ENCODE data around the gene SYNGR1. TPM values are rescaled to one million over a fixed set of nuclear protein-coding genes. Genes with fewer than 3 reads are reported as not detected.

SYNGR1 gene
- total and polyA plus RNA-seq, 2 donors (not counting 1 experiment from before 2014, with no cell fraction given): 13.0 to 13.5 TPM

DNA sequence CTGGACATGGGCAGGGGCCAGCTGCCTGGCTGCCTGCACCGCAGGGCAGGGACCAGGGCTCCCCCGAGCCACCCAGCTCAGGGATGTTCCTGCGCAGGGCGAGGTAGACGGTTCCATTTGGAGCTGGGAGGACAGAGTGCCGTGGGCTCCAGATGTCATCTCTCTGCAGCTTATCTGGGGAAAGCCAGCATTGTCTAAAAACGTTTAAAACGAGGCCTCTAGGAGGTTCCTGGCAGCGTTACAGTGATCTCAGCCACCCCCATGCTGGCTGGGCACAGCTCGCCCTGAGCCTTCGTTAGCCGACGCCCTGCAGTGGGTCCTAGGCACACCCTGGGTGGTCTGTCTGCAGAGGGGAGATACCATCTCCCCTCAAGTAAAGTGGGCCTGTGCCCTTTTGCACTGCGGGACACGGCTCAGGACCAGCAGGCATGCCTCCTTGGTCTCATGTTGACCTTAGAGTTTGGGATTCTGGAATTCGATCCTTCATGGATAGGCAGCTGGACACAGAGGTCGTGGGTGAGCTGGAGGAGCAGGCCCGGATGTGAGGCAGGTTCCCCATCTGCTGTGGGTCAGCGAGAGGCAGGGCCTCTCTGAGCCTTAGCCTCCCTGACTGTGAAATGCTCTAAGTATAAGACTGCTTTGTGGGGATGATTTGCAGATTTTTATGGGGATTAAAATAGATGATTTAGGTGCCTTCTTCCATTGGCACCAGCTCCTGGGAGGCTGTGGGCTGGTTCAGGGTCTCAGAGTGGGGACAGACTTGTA, 14.1 kb downstream of the SYNGR1 start:
- H3K36me3 ChIP-seq (ENCODE audit: control insufficient read depth, insufficient read depth, low read length): no peaks in the 10 kb centered on the region
- no peak for DNase-seq (ENCODE audit: low read depth in 2 of 2)
- no peaks in the 10 kb centered on the region for H4K20me1 ChIP-seq (ENCODE audit: control insufficient read depth, extremely low read depth, insufficient read depth, low read length)
- no peak overlapping the region for H2AFZ ChIP-seq (ENCODE audit: low read length)
- H3K4me3 ChIP-seq (replicated peaks in 1 of 4; ENCODE audit: control extremely low read depth in 1 of 4, insufficient read depth in 1 of 4, low read depth in 3 of 4, low read length in 4 of 4): no peak overlapping the region
- H3K27ac ChIP-seq (ENCODE audit: insufficient read depth, low read length): no peak overlapping the region
- H3K27me3 ChIP-seq (ENCODE audit: control insufficient read depth, insufficient read depth, low read length): no peaks in the 10 kb centered on the region
- H3K9ac ChIP-seq (ENCODE audit: insufficient read depth, low read length): no peak overlapping the region
- H3K4me1 ChIP-seq (ENCODE audit: control insufficient read depth, extremely low read depth, insufficient read depth, low read length): no peaks in the 10 kb centered on the region
- no peaks in the 10 kb centered on the region for H3K79me2 ChIP-seq (ENCODE audit: control insufficient read depth, insufficient read depth, low read length)
- H3K4me2 ChIP-seq (ENCODE audit: extremely low read depth, insufficient read depth, low read length): no peak overlapping the region
- TF ChIP-seq EZH2 (IDR thresholded peaks at IDR 0.05; ENCODE audit: low read length, missing control alignments) (no peak), CTCF (conservative IDR thresholded peaks at IDR 0.05 in 1 of 2, IDR thresholded peaks at IDR 0.05 in 1 of 2; ENCODE audit: low read depth in 1 of 2, low read length in 2 of 2) (no peak)
- H3K9me3 ChIP-seq (ENCODE audit: control insufficient read depth, insufficient read depth, low read depth, low read length): no peaks in the 10 kb centered on the region

DNA sequence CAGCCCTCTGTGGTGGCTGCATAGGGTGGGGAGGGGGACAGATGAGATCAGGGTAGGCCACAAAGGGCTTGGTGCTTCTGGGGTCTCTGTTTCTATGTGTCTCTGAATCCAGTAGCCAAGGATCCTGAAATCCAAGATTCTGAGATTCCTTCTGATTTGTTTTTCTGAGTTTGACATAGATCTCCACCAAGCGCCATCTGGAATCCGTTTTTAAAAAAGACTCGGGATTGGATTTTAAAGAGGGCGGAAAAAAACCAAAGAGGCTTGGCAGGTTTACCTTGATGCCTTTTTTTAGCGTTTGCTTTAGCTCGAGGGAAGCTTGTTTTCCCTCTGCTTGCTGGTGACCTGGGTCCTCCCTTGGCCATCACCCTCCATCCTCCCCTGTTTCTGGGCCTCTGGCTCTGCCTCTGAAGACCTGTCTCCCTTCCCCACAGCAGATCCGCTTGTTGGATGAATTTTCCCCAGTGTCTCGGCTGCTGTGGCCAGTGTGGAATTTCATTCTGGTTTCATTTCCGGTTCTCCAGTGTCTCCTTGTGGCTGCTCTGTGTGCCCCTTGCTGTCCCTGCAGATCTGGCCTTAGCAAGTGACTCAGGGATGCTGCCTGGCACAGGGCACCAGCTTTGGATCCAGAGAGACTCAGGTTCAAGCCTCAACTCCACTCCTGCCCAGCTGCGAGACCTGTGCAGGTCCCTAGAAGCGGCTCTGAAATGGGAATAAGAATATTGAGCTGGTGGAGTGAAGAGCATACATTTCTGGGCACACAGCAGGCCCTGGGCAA, 15.1 kb downstream of the SYNGR1 start:
- Histone ChIP-seq H3K79me2 (ENCODE audit: control insufficient read depth, insufficient read depth, low read length) (no peaks in the 10 kb centered on the region), H3K9ac (ENCODE audit: insufficient read depth, low read length) (no peak overlapping the region), H4K20me1 (ENCODE audit: control insufficient read depth, extremely low read depth, insufficient read depth, low read length) (no peaks in the 10 kb centered on the region), H3K27me3 (ENCODE audit: control insufficient read depth, insufficient read depth, low read length) (no peaks in the 10 kb centered on the region), H3K9me3 (ENCODE audit: control insufficient read depth, insufficient read depth, low read depth, low read length) (no peaks in the 10 kb centered on the region), H2AFZ (ENCODE audit: low read length) (no peak overlapping the region), H3K4me2 (ENCODE audit: extremely low read depth, insufficient read depth, low read length) (peak overlapping the region; percentile 25), H3K27ac (ENCODE audit: insufficient read depth, low read length) (no peak overlapping the region), H3K36me3 (ENCODE audit: control insufficient read depth, insufficient read depth, low read length) (no peaks in the 10 kb centered on the region), H3K4me1 (ENCODE audit: control insufficient read depth, extremely low read depth, insufficient read depth, low read length) (no peaks in the 10 kb centered on the region), H3K4me3 (replicated peaks in 1 of 4; ENCODE audit: control extremely low read depth in 1 of 4, insufficient read depth in 1 of 4, low read depth in 3 of 4, low read length in 4 of 4) (no peak overlapping the region)
- TF ChIP-seq EZH2 (IDR thresholded peaks at IDR 0.05; ENCODE audit: low read length, missing control alignments) (no peak), CTCF (conservative IDR thresholded peaks at IDR 0.05 in 1 of 2, IDR thresholded peaks at IDR 0.05 in 1 of 2; ENCODE audit: low read depth in 1 of 2, low read length in 2 of 2) (peak; percentile 4 to 13)
- peak; percentile 20 to 26 for DNase-seq (ENCODE audit: low read depth in 2 of 2)

GRCh38 chr22:39365492-39365780, 15.6 kb downstream of the SYNGR1 start:
- Histone ChIP-seq H3K4me3 (replicated peaks in 1 of 4; ENCODE audit: control extremely low read depth in 1 of 4, insufficient read depth in 1 of 4, low read depth in 3 of 4, low read length in 4 of 4) (no peak overlapping the region), H3K36me3 (ENCODE audit: control insufficient read depth, insufficient read depth, low read length) (no peaks in the 10 kb centered on the region), H3K4me2 (ENCODE audit: extremely low read depth, insufficient read depth, low read length) (no peak overlapping the region), H3K27ac (ENCODE audit: insufficient read depth, low read length) (no peak overlapping the region), H3K4me1 (ENCODE audit: control insufficient read depth, extremely low read depth, insufficient read depth, low read length) (no peaks in the 10 kb centered on the region), H3K27me3 (ENCODE audit: control insufficient read depth, insufficient read depth, low read length) (no peaks in the 10 kb centered on the region), H4K20me1 (ENCODE audit: control insufficient read depth, extremely low read depth, insufficient read depth, low read length) (no peaks in the 10 kb centered on the region), H2AFZ (ENCODE audit: low read length) (no peak overlapping the region), H3K9me3 (ENCODE audit: control insufficient read depth, insufficient read depth, low read depth, low read length) (no peaks in the 10 kb centered on the region), H3K9ac (ENCODE audit: insufficient read depth, low read length) (no peak overlapping the region), H3K79me2 (ENCODE audit: control insufficient read depth, insufficient read depth, low read length) (no peaks in the 10 kb centered on the region)
- TF ChIP-seq CTCF (conservative IDR thresholded peaks at IDR 0.05 in 1 of 2, IDR thresholded peaks at IDR 0.05 in 1 of 2; ENCODE audit: low read depth in 1 of 2, low read length in 2 of 2): no peak
- TF ChIP-seq EZH2 (IDR thresholded peaks at IDR 0.05; ENCODE audit: low read length, missing control alignments): no peak
- no peak for DNase-seq (ENCODE audit: low read depth in 2 of 2)
